ENCODE measurements around the gene HMOX2.

DNA sequence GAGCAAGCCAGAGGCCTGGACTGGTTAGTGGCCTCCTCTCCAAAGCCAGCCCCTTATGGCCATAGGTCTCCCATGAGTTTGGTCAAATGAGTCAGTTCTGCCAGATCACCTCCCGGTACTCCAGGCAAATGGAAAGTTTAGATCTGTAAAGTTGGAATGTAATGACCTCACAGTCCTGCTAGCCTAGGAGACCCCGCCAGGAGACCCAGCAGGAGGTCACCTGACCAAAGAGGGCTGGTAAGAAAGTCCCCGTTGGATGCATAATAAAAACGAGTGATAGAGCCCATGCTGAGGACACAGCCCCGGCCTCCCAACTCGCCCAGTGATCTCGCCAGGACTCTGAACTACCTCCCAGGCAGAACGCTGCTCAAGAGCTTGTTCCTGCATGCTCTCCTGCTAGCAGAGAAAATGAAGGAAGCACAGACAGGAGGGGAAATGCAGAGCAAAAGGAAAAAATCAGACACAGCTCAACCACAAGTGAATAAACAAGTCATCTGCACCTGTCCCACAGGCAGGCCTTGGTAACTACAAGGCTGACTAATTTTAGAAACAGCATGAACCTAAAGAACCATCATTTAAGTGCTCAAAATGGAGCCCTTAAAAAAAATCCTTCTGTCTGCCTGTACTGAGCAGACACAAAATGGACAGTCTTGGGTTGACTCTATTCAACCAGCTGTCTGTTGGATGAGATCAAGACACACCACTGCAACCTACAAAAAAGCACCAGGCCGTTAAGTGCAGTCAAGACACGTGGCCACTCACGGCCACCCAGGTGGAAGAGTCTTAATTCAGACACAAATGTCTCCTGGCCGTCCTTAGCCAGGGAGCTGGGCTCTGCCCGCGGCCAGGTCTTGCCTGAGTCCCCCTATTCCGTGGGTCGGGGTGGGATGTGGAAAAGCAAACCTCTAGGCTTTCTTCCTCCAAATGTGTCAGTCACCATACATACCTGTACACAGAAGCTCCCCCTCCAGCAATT, 53.2 kb downstream of the HMOX2 start:
- TF ChIP-seq, protein P1, sequence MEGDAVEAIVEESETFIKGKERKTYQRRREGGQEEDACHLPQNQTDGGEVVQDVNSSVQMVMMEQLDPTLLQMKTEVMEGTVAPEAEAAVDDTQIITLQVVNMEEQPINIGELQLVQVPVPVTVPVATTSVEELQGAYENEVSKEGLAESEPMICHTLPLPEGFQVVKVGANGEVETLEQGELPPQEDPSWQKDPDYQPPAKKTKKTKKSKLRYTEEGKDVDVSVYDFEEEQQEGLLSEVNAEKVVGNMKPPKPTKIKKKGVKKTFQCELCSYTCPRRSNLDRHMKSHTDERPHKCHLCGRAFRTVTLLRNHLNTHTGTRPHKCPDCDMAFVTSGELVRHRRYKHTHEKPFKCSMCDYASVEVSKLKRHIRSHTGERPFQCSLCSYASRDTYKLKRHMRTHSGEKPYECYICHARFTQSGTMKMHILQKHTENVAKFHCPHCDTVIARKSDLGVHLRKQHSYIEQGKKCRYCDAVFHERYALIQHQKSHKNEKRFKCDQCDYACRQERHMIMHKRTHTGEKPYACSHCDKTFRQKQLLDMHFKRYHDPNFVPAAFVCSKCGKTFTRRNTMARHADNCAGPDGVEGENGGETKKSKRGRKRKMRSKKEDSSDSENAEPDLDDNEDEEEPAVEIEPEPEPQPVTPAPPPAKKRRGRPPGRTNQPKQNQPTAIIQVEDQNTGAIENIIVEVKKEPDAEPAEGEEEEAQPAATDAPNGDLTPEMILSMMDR (IDR thresholded peaks at IDR 0.05), result no peak
- no peak for TF ChIP-seq POLR2A (IDR thresholded peaks at IDR 0.05)

Measured in heart left ventricle (tissue), 13 donors.